NCI-H345 treated with DMSO at 0.1 percent for 48 hours (cell line): ENCODE measurements around the gene GABRG2.
"Not testable (repeated sequence)": the region's sequence is repeated elsewhere in the genome, so short reads cannot be mapped to it uniquely, and the experiment has no call there.

ENCODE experiments used
- DNase-seq: peaks from one replicate; lab custom pipeline; 2025; ENCODE audit not compliant: unreplicated experiment; lab: John Stamatoyannopoulos, UW

Gene GABRG2

GRCh38 chr5:162067655-162068411 lies at the start of gene GABRG2:
TSS of gene GABRG2 (plus strand) at chr5:162067773. CDS start at chr5:162068000, 227 bp downstream.
- no peak for DNase-seq

GRCh38 chr5:162025312-162025711 lies 42.3 kb upstream of the GABRG2 start:
- no peak for DNase-seq

GRCh38 chr5:162026803-162027202 lies 40.8 kb upstream of the GABRG2 start:
- no peak for DNase-seq

- no peak for DNase-seq
Measured at GRCh38 chr5:162037431-162037830, 30.1 kb upstream of the GABRG2 start.

DNA sequence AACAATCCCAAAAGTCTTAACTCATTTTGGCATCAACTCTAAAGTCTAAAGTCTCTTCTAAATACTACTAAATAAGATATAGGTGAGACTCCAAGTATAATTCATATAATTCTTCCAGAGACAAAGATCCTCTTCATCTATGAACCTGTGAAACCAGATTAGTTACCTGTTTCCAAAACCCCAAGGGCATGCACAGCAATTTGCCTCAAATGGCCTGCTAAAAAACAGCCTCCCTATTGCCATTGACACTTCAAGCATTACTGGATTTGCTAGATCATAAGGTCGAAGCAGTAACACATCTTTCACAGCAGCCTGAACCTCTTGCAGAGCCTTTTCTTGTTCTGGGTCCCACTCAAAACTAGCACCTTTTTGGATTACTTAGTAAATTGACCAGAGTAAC lies 20.3 kb upstream of the GABRG2 start:
- DNase-seq, result no peak

GRCh38 chr5:162052676-162053075 lies 14.9 kb upstream of the GABRG2 start:
- DNase-seq, result no peak

DNA sequence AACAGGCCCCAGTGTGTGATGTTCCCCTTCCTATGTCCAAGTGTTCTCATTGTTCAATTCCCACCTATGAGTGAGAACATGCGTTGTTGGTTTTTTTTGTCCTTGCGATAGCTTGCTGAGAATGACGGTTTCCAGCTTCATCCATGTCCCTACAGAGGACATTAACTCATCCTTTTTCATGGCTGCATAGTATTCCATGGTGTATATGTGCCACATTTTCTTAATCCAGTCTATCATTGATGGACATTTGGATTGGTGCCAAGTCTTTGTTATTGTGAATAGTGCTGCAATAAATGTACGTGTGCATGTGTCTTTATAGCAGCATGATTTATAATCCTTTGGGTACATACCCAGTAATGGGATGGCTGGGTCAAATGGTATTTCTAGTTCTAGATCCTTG lies 12.5 kb upstream of the GABRG2 start:
- DNase-seq, result not testable (repeated sequence)

DNA sequence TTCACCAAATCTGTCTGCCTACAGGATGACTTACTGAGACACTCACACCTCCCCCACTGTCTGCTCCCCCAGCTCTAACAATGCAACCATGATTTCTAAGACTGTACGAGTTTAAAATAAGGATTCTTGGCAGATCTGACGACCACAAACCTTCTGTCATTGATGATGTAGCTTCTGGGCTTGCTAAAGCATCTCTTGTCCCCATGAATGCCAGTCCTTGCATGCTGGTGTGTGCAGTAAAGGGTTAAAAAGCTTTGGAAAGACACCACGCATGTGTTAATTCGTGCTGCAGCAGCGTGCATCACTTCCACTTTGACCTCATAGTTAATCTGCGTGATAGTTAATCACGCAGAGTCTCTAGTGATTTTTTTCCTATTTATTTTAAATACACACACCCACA lies 411 bp upstream of the GABRG2 start:
- no peak for DNase-seq

DNA sequence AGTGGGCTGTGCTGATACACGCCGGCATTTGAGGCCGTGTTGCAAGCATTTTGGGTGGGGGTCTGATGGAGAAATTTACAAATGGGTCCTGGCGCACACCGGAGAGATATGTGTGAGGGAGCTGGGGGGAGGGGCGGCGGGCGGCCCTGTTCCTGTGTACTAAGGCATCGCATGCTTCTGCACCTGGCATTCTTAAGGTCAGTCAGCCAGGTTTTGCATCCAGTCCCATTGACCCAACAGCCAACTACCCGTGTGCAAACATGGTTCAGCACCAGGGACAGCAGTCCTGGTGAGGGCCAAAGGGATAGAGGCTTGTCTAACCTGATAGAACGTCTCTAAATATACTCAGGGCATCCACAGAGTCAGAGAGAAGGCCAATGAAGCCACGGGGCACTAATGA lies 839 bp downstream of the GABRG2 start:
- no peak for DNase-seq

GRCh38 chr5:162068936-162069335 lies 1.4 kb downstream of the GABRG2 start:
- no peak for DNase-seq

GRCh38 chr5:162078805-162079204 lies 11.2 kb downstream of the GABRG2 start:
- no peak for DNase-seq

DNA sequence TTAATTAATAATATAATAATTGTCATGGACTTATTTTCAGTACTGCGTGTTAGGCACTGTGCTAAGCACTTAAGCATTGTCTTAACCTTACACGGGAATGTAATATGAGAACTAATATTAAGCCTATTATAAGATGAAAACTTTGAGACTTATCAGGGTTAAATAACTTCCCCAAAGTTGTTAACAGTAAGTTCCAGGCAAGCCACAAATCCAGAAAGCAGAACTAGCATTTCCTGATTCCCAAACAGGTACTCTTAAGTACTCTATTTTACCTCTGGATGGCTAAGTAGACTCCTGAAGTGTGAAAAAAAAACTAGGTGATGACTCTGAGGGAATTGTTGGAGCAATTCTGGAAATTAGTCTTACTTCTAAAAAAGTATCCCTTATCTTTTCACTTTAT lies 23.8 kb downstream of the GABRG2 start:
- DNase-seq, result no peak

GRCh38 chr5:162096448-162096847 lies 28.9 kb downstream of the GABRG2 start:
- no peak for DNase-seq

DNA sequence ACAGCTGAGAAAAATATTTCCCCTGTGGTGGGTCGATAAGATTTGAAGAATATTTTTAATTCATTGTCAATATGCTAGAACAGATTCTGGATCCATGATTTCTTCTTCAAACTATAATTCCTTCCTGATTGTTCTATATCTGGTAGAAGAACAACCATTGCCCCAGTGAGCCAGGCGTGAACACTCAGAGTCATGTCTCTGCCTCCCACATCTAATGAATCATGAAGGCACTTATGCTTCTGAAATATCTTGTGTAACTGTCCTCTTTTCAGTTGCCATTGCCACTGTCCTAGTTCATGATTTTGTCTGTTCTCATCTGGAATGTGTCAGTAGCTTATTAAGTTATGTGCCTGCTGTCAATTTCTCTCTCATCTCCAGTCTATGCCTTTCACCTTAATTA lies 40.0 kb downstream of the GABRG2 start:
- no peak for DNase-seq

GRCh38 chr5:162119801-162120200 lies 52.2 kb downstream of the GABRG2 start:
- DNase-seq, result no peak

DNA sequence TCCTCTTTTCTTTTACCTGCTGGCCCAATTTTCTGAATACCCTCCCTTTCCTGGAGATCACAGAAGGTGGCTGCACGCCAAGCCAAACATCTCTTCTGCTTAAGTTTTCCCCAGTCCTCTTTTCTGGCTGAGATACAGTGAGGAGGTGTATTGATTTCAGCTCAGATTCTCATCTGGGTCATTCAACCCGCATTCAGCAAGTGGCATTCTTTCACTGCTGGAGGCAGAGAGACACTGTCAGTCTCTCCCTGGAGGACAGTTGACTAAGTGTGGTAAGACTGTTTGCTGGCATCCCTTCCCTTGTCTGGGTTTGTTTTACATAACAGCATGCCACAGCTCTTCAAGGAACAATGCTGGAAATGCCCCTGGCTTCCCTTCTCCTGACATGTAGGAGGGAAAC lies 60.5 kb downstream of the GABRG2 start:
- DNase-seq, result no peak

- no peak for DNase-seq
Measured at GRCh38 chr5:162132348-162132747, 64.8 kb downstream of the GABRG2 start.

GRCh38 chr5:162139190-162139589 lies 71.6 kb downstream of the GABRG2 start:
- DNase-seq, result no peak

DNA sequence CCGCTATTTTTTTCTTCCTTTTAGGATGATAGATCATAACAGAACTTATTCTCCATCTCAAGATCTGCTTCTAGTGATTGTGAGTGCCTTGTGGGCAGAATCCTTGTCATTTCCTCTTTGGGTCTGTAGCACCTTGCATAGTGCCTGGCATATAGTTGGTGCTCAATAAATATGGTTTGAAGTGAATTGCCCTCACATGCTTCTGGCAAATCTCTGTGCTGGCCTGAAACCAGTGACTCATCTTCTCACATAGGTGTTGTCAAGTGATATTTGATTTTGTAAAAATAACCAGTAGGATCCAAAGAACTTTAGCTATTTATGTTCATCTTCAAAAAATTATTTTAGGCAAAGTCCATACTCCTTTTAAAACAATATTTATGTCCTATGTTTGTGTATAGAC lies 86.7 kb downstream of the GABRG2 start:
- no peak for DNase-seq

DNA sequence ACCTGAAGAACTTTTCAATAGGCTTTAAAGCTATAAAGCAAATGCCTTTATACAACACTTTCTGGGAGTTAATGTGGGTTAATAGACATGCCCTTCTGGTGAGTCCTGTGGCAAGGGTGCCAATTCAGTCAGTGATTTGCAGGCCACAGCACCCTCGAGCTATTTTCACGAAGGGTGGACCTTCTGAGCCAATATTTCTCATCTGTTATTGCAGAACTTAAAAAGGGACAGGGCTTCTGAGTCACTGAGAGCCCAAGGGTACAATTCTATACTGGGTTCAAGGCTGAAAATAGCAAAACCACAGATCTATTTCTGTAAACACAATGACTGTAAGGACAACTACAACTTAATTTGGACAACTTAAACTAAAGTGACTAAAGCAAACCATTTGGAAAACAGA lies 92.8 kb downstream of the GABRG2 start:
- no peak for DNase-seq

DNA sequence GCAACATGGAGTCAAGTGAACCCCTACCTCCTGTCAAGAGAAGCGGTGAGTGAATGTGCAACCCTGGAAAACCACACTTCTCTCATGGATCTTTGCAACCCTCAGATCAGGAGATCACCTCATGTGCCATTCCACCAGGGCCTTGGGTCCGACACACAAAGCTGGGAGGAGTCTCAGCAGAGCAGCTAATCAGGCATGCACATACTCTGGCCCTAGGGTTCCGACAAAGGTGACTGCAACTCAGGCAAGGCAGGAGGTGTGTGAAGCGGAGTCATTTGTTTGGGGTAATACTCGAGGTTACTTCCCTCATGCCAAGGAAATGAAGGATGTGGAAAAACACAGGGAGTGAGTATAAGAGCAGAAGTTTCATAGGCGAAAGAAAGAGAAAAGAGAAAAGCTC lies 96.1 kb downstream of the GABRG2 start:
- DNase-seq, result no peak

- DNase-seq, result no peak
Measured at GRCh38 chr5:162174358-162174974, 106.9 kb downstream of the GABRG2 start.

- no peak for DNase-seq
Measured at GRCh38 chr5:162187371-162187770, 119.8 kb downstream of the GABRG2 start.
